GM18511 (cell line): ENCODE measurements around the gene SMIM41.

Experiments used
- ATAC-seq: cut with Tn5 transposase; IDR thresholded peaks from one replicate; pipeline ENCODE4 v1.9.1; 2021; ENCODE audit warnings: mild to moderate bottlenecking, moderate library complexity; ENCODE audit not compliant: unreplicated experiment

The SMIM41 gene

DNA sequence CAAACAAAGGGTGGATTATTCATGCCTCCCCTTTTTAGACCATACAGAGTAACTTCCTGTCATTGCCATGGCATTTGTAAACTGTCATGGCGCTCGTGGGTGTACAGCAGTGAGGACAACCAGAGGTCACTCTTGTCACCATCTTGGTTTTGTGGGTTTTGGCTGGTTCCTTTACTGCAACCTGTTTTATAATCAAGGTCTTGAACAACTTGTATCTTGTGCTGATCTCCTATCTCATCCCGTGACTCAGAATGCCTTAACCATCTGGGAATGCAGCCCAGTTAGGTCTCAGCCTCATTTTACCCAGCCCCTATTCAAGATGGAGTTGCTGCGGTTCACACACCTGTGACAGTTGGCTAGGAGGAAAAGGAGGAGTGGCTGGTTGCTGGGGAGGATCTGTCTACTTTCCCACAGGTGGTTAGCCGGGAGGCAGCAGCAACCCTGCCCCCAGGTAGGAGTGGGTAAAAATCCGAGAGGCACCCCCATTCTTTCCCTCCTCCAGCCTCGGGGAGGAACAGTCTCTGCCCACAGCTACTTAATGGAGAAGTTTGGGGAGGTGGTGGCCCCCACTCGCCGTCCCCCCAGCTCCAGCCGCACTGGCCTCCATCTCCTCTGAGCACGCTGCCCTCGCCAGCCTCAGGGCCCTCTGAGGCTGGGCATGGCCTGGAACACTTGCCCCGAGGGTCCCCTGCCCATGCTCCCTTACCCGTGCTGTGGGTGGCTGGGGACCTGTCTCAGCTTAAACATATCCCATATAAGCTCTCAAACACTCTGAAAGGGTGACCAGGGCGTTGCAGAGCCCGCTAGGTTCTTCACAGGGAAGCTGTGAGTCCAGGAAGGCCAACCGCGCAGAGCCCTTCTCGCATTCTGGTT is 41.7 kb downstream of the SMIM41 start:
- ATAC-seq = no peak

DNA sequence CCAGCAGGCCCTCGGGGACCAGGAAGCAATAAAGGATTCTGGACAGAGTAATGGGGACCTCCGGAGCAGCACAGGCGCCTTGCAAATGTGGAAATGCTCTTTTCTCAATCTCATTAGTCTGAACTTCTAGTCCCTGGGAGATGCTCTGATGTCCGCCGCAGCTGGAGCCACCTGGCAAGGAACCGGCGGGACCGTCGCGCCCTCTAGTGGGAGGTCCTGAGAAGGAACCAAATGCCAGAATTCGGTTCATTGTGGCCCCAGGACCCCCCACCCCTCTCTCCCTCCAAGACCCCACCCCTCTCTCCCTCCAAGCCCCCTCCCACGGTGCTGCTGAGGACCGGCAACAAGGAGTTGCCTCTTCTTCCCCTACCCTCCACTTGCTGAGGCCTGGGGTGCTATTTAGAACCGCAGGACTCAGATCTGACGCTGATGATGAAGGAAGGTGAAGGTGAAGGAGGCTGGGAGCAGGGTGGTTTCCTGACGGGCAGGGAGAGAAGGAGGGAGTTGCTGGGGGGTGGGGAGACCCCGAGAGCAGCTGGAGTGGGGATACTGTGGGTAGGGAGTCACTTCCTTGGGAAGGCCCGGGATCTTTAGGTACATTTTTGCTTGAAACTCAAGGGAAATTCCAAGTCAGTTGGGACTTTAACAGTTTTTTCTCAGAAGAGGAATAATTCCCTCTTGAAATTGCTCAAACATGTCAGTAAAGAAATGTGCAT is 42.5 kb downstream of the SMIM41 start:
- no peak for ATAC-seq

DNA sequence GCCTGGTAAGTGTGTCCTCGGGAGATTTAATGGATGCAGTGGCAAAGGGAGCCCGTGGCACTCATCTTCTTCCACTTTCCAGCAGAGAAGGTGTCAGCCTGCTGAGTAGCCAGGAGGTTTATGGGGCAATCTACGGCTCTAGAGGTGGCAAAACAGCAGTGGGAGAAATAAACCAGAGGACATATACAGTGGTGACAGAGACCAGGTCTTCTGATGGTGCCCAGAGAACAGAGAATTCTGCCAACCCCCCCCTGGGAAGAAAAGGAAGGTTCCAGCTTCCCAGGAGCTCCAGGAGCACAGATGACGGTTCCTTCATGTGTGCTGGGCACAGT is 43.0 kb downstream of the SMIM41 start:
- no peak for ATAC-seq

DNA sequence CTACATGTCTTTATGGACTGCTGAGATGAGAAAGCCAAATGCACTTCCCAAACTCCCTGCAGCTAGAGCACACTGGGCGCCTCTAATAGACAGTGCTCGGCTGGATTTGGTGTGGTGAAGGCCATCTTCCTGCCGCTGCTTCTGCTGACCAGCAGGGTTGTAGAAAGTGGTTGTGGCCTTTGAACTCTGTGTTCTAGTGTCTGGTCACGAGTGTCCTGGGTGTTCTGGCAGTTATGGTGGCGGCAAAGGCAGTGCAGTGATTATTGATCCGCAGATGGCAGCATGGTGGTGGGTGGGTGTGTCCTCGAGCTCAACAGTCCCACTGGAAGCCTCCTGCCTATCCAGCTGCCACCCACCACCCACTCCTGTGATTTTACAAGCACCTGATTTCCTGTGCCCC is 43.4 kb downstream of the SMIM41 start:
- ATAC-seq = no peak

DNA sequence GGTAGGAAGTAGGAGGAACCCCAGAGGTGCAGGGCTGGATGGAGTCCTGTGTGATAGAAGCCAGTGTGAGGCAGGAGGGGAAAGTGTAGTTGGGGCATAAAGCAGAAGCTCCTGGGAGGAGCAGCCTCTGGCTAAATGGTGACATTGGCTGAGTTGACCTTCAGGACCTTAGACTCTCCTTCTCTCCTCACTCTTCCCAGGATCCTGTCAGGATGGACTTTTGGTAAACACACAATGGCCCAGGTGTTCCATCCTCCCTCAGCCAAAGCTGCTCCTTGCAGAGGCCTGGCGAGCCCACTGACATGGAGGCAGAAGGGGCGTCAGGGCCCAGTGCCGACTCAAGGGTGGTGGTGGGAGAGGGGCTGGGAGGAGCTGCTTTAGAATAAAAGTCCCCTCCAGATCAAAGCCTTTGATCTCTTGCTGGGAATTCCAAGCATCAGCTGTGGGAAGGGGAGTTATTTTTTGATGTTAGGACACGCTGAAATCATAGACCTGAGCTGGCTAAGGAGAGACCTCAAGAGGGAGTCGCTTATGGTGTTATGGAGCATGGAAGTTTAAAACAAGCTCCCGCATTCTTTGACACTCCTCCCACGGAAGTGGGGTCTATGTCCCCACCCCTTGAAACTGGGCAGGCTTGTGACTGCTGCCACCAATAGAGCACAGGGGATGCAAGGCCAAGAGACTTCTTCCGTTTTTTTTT is 44.1 kb downstream of the SMIM41 start:
- no peak for ATAC-seq

DNA sequence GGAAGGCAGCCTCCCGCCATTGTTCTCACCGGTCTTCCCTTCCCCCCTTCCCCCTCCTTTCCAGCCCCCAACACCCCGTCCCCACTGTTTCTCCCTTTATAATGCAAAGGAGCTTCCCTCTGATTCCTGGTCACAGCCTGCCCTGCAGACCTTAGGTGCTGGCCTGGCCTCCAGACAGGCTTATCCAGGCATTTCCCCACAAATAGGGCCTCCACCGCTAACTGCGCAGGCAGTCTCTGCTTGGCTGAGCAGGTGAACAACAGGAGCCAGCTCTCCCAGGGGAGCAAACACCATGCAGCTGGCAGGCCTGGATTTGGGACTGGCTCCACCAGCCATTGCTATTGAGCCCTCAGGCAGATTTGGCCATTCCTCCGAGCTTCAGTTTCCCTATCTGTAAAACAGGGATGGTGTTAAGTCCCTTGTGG is 46.0 kb downstream of the SMIM41 start:
- ATAC-seq = no peak

DNA sequence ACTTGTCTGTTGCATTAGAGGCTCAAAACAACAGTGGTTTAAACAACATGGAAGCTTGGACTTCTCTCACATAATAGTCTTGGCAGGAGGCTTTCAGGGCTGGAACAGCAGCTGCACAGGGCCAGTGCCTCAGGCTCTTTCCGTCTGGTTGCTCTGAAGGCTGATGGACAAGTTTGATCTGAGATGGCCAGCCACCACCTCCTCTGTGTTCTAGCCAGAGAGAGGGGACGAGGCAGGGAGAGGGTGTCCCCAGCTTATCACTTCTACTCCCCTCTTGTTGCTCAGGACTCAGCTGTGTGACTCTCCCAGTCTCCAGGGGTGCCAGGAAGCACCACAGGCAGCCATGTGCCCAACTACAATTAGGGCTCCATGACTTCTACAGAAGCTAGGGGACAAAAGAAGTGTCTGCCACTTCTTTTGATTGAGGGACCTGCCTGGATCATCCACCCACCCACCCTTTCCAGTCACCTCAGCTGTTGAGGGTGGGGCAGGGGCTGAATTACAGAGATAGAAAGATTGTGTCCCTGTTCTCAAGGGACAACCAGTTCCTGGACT is 46.6 kb downstream of the SMIM41 start:
- no peak for ATAC-seq

DNA sequence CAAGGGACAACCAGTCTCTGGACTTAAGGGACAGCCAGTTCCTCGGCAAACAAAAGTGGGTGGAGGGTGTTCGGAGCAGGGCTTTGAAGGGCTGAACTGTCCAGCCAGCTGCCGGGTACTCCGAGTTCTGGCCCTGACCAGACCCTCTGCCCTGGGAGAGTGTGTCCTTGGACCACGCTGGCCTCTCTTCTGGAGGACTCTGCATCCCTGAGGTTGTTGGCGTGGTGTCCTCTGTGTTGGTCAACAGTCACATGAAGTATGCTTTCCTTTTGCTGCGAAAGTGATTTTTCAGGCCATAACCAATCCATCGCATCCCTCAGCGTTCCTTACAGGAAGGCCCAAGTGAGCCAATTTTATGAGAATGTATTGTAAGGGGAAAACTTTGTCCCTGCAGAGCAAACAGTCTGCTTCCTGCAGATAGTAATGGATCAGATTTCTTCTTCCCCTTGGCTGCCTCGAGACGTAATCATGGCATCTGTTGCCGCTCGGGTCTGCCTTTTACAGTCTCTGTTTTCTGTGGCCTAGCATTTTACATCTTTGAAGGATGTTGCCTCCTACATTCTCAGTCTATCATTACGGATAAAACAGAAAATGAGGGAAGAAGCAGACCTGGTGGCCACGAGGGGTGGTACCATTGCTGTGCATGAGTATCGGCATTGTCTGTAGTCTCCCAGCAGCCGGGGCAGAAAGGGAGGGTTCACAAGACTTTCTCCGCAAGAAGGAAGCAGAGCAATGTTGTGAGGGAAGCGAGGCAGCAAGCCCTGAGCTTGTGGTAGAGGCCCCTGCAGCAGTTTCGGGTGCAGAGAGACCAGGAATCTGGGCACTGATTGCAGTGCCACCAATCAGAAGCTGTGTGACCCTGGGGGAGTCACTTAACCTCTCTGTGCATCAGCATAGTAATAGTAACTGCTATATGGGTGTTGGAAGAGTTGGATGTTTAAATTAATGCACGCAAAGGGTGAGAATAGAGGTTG is 47.4 kb downstream of the SMIM41 start:
- no peak for ATAC-seq

DNA sequence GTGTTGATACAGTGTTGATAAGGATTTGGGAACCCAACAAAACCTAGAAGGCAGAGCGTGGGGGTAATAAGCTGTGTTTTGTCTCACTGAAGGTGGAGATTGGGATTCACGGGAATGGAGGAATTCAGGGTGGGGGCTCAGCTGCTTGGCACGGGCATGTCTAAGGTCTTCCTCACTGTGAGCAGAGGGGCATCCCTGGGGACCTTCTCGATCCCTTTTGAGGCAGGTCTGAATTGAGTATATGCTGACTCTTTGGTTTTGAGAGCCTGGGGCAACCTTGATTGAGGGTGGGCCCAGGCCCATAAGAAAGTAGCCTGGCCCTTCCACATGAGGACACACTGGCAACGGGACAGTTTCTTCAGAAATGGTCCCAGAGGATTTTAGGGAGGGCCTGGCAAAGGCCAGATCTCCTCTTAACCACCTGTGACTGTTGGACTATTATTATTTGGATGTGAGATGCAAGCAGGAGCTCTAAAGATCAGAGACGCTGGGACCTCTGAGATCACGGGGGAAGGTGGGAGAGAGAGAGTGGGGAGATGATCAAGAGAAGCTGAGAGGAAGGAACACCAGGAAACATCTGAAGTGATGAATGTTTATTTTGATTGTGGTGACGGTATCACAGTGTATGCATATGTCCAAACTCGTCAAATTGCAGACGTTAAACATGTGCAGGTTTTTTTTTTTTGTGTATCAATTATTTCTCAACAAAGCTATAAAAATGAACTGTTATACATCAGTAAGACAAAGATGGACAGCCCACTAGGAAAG is 48.4 kb downstream of the SMIM41 start:
- ATAC-seq = no peak

DNA sequence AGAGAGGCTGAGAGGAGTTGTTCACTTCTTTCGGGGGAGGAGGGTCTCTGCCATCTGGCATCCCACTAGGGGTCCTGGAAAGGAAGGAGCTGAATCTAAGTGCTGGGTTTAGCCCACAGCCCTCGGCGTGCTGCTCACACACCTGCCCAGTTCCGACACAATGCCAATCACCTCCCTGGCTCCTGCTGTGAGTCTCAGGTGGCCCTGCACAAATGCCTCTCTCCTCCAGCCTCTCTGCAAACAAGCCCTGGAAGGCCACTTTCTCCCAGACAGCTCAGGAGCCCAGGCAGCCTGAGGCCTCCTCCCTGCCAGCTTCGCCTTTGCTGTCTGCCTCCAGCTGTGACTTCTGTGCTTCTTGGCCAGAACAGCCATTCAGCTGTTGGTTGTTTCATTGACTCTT is 51.2 kb downstream of the SMIM41 start:
- ATAC-seq = no peak

GRCh38 chr12:52132754-52133161 is 53.3 kb downstream of the SMIM41 start:
- no peak for ATAC-seq

DNA sequence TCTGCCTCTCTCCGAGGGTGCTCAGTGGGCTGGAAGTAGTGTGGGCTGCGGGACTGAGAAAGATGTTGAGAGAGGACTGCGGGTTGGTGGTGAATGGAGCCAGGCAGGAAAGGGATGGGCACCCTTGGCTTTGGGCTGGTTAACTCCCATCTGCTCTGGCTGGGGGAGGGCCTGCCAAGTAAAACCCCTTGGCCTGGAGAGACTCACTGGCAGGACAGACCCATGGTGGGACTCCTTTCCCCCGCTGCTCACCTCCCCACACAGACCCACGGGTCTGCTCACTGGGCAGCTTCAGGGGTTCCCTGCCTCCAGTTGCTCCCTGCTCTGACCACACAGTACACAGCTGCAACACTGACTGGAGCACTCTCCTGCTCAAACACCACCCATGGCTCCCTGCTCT is 58.2 kb downstream of the SMIM41 start:
- no peak for ATAC-seq

DNA sequence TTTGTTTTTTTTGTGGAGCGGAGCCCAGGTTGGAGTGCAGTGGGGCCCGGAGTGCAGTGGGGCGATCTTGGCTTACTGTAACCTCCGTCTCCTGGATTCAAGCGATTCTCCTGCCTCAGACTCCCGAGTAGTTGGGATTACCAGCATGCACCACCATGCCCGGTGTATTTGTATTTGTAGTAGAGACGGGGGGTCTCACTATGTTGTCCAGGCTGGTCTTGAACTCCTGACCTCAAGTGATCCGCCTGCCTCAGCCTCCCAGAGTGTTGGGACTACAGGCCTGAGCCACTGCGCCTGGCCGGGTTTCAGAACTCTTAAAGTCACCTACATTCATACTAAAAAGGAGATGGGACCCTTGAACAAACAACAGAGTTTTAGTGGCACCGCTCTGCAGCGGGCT is 59.6 kb downstream of the SMIM41 start:
- no peak for ATAC-seq

GRCh38 chr12:52139579-52140062 is 60.1 kb downstream of the SMIM41 start:
- ATAC-seq = no peak

GRCh38 chr12:52141306-52141705 is 61.8 kb downstream of the SMIM41 start:
- ATAC-seq = no peak

GRCh38 chr12:52141875-52142274 is 62.4 kb downstream of the SMIM41 start:
- ATAC-seq = no peak

- no peak for ATAC-seq
These were observed 62.9 kb downstream of the SMIM41 start for GRCh38 chr12:52142431-52142830.

DNA sequence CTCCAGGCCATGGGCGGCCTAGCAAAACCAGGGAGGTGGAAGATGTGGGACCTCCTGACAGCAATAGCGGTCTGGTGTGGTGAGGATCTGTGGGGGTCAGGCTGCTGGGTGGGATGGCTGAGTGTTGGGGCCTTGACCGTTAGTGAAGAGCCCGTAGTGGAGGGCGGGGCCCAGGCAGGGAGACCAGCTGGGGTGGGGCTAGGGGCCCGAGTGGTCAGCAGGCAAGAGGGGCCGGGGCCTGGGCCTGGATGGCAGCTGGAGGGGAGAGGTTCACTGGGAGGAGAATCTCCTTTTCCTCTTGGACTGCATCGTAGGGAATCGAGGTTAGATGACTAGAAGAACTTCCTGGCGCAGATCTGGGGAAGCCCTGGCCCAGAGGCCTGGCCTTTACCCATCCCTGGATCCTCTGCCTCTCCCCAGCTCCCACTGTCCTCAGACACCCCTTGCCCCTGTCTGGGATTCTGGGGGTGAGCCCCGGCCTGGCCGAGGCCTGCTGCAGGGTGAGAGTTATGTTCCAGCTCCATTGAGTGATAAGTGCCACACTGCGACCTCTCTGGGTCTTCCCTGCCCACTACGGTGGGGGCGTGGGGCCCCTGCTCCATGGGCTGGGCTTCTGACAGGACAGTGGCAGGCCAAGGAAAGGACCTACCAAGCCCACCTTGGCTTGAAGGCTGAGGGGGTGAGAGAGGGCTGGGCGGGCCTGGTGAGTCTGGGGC is 65.2 kb downstream of the SMIM41 start:
- ATAC-seq = no peak
